ENCODE data around the gene SRRM1. TPM values are rescaled to one million over a fixed set of nuclear protein-coding genes. Genes with fewer than 3 reads are reported as not detected.
A peak's percentile ranks its signal among the peaks of the same experiment; 100 is the strongest.

The SRRM1 gene
- total and polyA plus RNA-seq, 9 of the 15 experiments (the other 6 are each of a cell fraction or from before 2014, with no cell fraction given): 54.5 to 268 (median 115) TPM

DNA sequence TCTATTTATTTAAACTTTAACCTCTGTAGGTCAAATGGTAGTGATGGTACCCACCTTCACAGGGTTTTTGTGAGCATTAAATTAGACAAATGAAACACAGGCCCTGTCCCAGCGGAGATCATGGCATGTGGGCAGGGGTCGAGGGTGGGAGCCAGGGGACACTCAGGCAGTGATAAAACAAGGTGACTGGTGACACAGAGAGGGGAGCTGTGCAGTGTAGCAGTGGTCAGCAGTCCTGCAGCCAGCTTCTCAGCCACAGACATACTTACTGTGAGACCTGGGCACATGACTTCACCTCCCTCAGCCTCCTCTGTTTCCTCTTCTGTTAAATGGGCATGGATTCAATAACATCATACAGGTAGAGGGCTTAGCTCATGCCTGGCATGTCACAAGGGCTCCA lies 44.9 kb downstream of the SRRM1 start:
- no peaks in the 10 kb centered on the region; a peak in 2 of 5 replicates for H3K27me3 ChIP-seq (ENCODE audit: control insufficient read depth in 2 of 2, insufficient read depth in 2 of 2, low read length in 2 of 2)
- FAIRE-seq (no peak), ATAC-seq (no peak), DNase-seq (ENCODE audit: extremely low read depth in 1 of 4, low spot score in 3 of 4) (no peak)
- intact Hi-C loops (cut with micrococcal nuclease): loop anchor here (2.0 kb wide), 1 partner anchor 143 kb away; no protein-coding TSS in a partner anchor
- ChIA-PET POLR2A (interaction anchor here (0.6 to 2.0 kb wide), 15 partner anchors 8 to 147 kb away, joined by 3 to 8 read pairs (median 4); no protein-coding TSS in a partner anchor), CTCF (ENCODE audit: low intra/inter-chr PET ratio) (interaction anchor here (0.5 to 2.1 kb wide), 7 partner anchors 114 to 551 kb away, joined by 3 to 51 read pairs (median 3); no protein-coding TSS in a partner anchor)
- peaks cover 0 to 7% of the 10 kb centered on the region in 2 experiments; a peak in 3 of 5 replicates for H3K4me1 ChIP-seq (replicated peaks in 1 of 2; ENCODE audit: control insufficient read depth in 2 of 2, insufficient read depth in 2 of 2, low read length in 2 of 2)
- in situ Hi-C loops (cut with MboI): no loop called here
- H3K9me1 ChIP-seq (ENCODE audit: control insufficient read depth, insufficient read depth, low read length): no peaks in the 10 kb centered on the region
- no peak overlapping the region for H3K4me3 ChIP-seq
- TF ChIP-seq, protein P1, sequence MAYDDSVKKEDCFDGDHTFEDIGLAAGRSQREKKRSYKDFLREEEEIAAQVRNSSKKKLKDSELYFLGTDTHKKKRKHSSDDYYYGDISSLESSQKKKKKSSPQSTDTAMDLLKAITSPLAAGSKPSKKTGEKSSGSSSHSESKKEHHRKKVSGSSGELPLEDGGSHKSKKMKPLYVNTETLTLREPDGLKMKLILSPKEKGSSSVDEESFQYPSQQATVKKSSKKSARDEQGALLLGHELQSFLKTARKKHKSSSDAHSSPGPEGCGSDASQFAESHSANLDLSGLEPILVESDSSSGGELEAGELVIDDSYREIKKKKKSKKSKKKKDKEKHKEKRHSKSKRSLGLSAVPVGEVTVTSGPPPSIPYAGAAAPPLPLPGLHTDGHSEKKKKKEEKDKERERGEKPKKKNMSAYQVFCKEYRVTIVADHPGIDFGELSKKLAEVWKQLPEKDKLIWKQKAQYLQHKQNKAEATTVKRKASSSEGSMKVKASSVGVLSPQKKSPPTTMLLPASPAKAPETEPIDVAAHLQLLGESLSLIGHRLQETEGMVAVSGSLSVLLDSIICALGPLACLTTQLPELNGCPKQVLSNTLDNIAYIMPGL (CRISPR knock-in tag; IDR thresholded peaks at IDR 0.05): no peak
- no peak for TF ChIP-seq ZNF592 (IDR thresholded peaks at IDR 0.05)
- no peak for TF ChIP-seq ZBTB7A (IDR thresholded peaks at IDR 0.05; ENCODE audit: borderline replicate concordance, control insufficient read depth, low read depth, low read length)
- no peak for TF ChIP-seq RCOR1 (IDR thresholded peaks at IDR 0.05; ENCODE audit: borderline replicate concordance in 1 of 2, low read depth in 2 of 2, low read length in 2 of 2)
- no peak for TF ChIP-seq SAFB (IDR thresholded peaks at IDR 0.05; ENCODE audit: borderline replicate concordance, low read depth, low read length)
- H3K9me3 ChIP-seq (replicated peaks; ENCODE audit: control insufficient read depth, insufficient read depth, low read depth, low read length): no peaks in the 10 kb centered on the region
- no TSS peak for BruUV-seq (replicated peaks)
- no peak overlapping the region for H3K27ac ChIP-seq (ENCODE audit: extremely low read depth, low read depth, low read length)
- H2AFZ ChIP-seq (ENCODE audit: low read depth, low read length): peak overlapping the region; percentile 58
- H3K36me3 ChIP-seq (ENCODE audit: control insufficient read depth, insufficient read depth, low read length): no peaks in the 10 kb centered on the region
- 0 out of 4 replicates have a peak overlapping the region, but pooled peaks of 1 of the 2 experiments have one; percentile 47 for H3K9ac ChIP-seq (ENCODE audit: insufficient read depth in 1 of 2, low read depth in 2 of 2, low read length in 2 of 2)
- H3K79me2 ChIP-seq (ENCODE audit: control insufficient read depth, insufficient read depth, low read length): no peaks in the 10 kb centered on the region
- H3K4me2 ChIP-seq (ENCODE audit: insufficient read depth, low read length): no peak overlapping the region; the same call in 1 of the 2 replicates
- 44% methylated on average over 2 of the region's 2 CpGs for WGBS (ENCODE audit: insufficient coverage, low coverage, missing lambda C conversion rate)
- H4K20me1 ChIP-seq (replicated peaks; ENCODE audit: control insufficient read depth, insufficient read depth, low read length): no peaks in the 10 kb centered on the region
